Panc1 (cell line): ENCODE data around the gene TRAK1. TPM values are rescaled to one million over a fixed set of nuclear protein-coding genes. Genes with fewer than 3 reads are reported as not detected.

Experiments used
- ATAC-seq: fragments of 200-7000 bp; cut with Tn5 transposase; 2 replicates; pipeline ENCODE4 v1.9.1; 2020; ENCODE audit warnings: mild to moderate bottlenecking, moderate library complexity
- BruUV-seq: library from RNA; stranded (reverse); fragments of 400-500 nt; replicated peaks from 2 replicates; lab custom pipeline; 2021; lab: Mats Ljungman, UMichigan
- CTCF ChIA-PET: fragments of 300-600 bp; sonication (Branson Sonifier 250); formaldehyde crosslinking; loops from one replicate; lab custom pipeline; 2022; ENCODE audit warnings: antibody characterized with exemption; lab: Charles Lee
- POLR2A ChIA-PET: fragments of 300-600 bp; sonication (Branson Sonifier 250); formaldehyde crosslinking; loops from one replicate; lab custom pipeline; 2022; ENCODE audit warnings: antibody characterized with exemption; lab: Charles Lee
- DNase-seq: peaks from one replicate; pipeline ENCODE4 v3.0.0-alpha.2; 2010; ENCODE audit warnings: low read depth, low spot score
- H3K27ac ChIP-seq: 2 replicates; pipeline ENCODE4 v1.5.1; 2011; ENCODE audit warnings: mild to moderate bottlenecking, low read length, inconsistent platforms
- H3K27me3 ChIP-seq: fragments of 200-500 bp; sonication (Bioruptor generic); 2 replicates; pipeline ENCODE4 v1.6.0; 2014; ENCODE audit warnings: low read length, inconsistent platforms; ENCODE audit not compliant: control insufficient read depth, insufficient read depth
- H3K36me3 ChIP-seq: fragments of 200-500 bp; sonication (Bioruptor generic); 2 replicates; pipeline ENCODE4 v1.5.1; 2014; ENCODE audit warnings: inconsistent platforms, mild to moderate bottlenecking, low read length, moderate library complexity; ENCODE audit not compliant: control insufficient read depth, insufficient read depth
- H3K4me1 ChIP-seq: 2 replicates; pipeline ENCODE4 v1.5.1; 2011; ENCODE audit warnings: inconsistent platforms, mild to moderate bottlenecking, low read length, moderate library complexity; ENCODE audit not compliant: control insufficient read depth, insufficient read depth
- H3K4me3 ChIP-seq, 2 experiments: 2 replicates each; pipeline ENCODE4 v1.5.1; 2011 to 2012; ENCODE audit warnings: low read depth in 2 of 2, low read length in 2 of 2, mild to moderate bottlenecking in 2 of 2, inconsistent platforms in 1 of 2, moderate library complexity in 1 of 2
- H3K9me3 ChIP-seq: fragments of 200-500 bp; sonication (Bioruptor generic); 2 replicates; pipeline ENCODE4 v1.5.1; 2014; ENCODE audit warnings: low read depth, mild to moderate bottlenecking, inconsistent platforms, low read length, moderate library complexity; ENCODE audit not compliant: control insufficient read depth, insufficient read depth
- CTCF ChIP-seq: fragments of 450-650 bp; IDR thresholded peaks from 2 replicates; pipeline ENCODE4 v1.5.1; 2017; ENCODE audit warnings: mild to moderate bottlenecking
- POLR2AphosphoS5 ChIP-seq: IDR thresholded peaks from 2 replicates; pipeline ENCODE4 v1.6.1; 2012; ENCODE audit warnings: mild to moderate bottlenecking, low read depth, low read length, moderate library complexity
- REST ChIP-seq, 2 experiments: IDR thresholded peaks; 2 replicates each; pipeline ENCODE4 v1.6.1; 2011 to 2012; ENCODE audit warnings: low read depth in 2 of 2, control low read depth in 1 of 2, low read length in 1 of 2, mild to moderate bottlenecking in 1 of 2, moderate library complexity in 1 of 2; ENCODE audit not compliant: insufficient read depth in 1 of 2
- SIN3A ChIP-seq: IDR thresholded peaks from 2 replicates; pipeline ENCODE4 v1.6.1; 2012; ENCODE audit warnings: low read depth, mild to moderate bottlenecking, low read length, moderate library complexity, borderline replicate concordance; ENCODE audit not compliant: insufficient read depth
- TCF7L2 ChIP-seq: IDR thresholded peaks from 2 replicates; pipeline ENCODE4 v1.6.1; 2011; ENCODE audit warnings: mild to moderate bottlenecking, low read depth, low read length, inconsistent platforms
- in situ Hi-C: cut with HindIII; loops from 2 replicates; pipeline ENCODE4 v1.10.0; 2016; ENCODE audit warnings: low sequenced_read_pairs, low pct_unique_long_range_greater_than_20kb
- intact Hi-C: fragments of 100-400 bp; cut with micrococcal nuclease; formaldehyde crosslinking; loops from one replicate; pipeline ENCODE4 v1.10.0; 2022; ENCODE audit not compliant: unreplicated experiment
- total RNA-seq: library from RNA; stranded (reverse); gene quantifications from one replicate; pipeline ENCODE4 v1.2.1, GENCODE V29; 2021; ENCODE audit not compliant: unreplicated experiment

Gene TRAK1
- total RNA-seq, 1 experiment from 2014 or later = 38.4 TPM

GRCh38 chr3:42202217-42202865 is 111.2 kb downstream of the TRAK1 start:
- POLR2A ChIA-PET = no interaction called here
- H3K27ac ChIP-seq = no peak overlapping the region
- in situ Hi-C loops (no loop called here), intact Hi-C loops (no loop called here)
- H3K4me1 ChIP-seq = no peaks in the 10 kb centered on the region
- H3K27me3 ChIP-seq = no peaks in the 10 kb centered on the region
- CTCF ChIA-PET = no interaction called here
- no TSS peak for BruUV-seq
- no peaks in the 10 kb centered on the region for H3K9me3 ChIP-seq
- DNase-seq (no peak), ATAC-seq (no peak)
- H3K36me3 ChIP-seq = peaks cover 2% of the 10 kb centered on the region; the same call in 1 of the 2 replicates
- TF ChIP-seq REST (IDR thresholded peaks at IDR 0.05; ENCODE audit: insufficient read depth in 1 of 2, low read depth in 2 of 2, low read length in 1 of 2) (no peak), CTCF (no peak), SIN3A (no peak), POLR2AphosphoS5 (no peak), TCF7L2 (no peak)
- H3K4me3 ChIP-seq = no peak overlapping the region

GRCh38 chr3:42204867-42205599 is 113.9 kb downstream of the TRAK1 start:
- ChIA-PET POLR2A (interaction anchor here (0.6 kb wide), 1 partner anchor 255 kb away, joined by 5 read pairs; no protein-coding TSS in a partner anchor), CTCF (interaction anchor here (0.7 kb wide), 1 partner anchor 19 kb away, joined by 5 read pairs; no protein-coding TSS in a partner anchor)
- no peak overlapping the region for H3K4me3 ChIP-seq
- in situ Hi-C loops = no loop called here
- no peak for ATAC-seq
- intact Hi-C loops = no loop called here
- DNase-seq = no peak
- H3K27me3 ChIP-seq = no peaks in the 10 kb centered on the region
- H3K36me3 ChIP-seq = peaks cover 4% of the 10 kb centered on the region; the same call in 1 of the 2 replicates
- H3K4me1 ChIP-seq = no peaks in the 10 kb centered on the region
- no TSS peak for BruUV-seq
- no peak overlapping the region for H3K27ac ChIP-seq
- no peaks in the 10 kb centered on the region for H3K9me3 ChIP-seq
- TF ChIP-seq TCF7L2 (no peak), POLR2AphosphoS5 (no peak), REST (IDR thresholded peaks at IDR 0.05; ENCODE audit: insufficient read depth in 1 of 2, low read depth in 2 of 2, low read length in 1 of 2) (no peak), SIN3A (no peak), CTCF (no peak)
